ENCODE results near the gene AGAP1.

Gene AGAP1

DNA sequence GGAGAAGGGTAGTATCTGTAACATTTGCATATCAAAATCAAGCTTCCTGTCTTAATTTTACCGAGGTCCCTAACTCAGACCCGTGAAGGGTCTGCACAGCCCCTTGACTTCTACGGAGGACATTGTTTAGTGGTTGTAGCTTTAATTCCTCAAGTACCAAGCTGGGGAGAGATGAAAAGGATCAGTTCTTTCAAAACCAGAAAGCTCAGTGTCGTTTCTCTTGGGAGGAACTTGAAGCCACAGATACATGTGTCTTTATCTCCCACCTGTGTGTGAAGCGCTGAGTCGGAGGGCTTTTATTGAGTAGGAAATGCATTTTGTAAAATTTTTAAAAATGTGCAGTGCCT lies 410.7 kb downstream of the AGAP1 start:
- TF ChIP-seq, protein P1, sequence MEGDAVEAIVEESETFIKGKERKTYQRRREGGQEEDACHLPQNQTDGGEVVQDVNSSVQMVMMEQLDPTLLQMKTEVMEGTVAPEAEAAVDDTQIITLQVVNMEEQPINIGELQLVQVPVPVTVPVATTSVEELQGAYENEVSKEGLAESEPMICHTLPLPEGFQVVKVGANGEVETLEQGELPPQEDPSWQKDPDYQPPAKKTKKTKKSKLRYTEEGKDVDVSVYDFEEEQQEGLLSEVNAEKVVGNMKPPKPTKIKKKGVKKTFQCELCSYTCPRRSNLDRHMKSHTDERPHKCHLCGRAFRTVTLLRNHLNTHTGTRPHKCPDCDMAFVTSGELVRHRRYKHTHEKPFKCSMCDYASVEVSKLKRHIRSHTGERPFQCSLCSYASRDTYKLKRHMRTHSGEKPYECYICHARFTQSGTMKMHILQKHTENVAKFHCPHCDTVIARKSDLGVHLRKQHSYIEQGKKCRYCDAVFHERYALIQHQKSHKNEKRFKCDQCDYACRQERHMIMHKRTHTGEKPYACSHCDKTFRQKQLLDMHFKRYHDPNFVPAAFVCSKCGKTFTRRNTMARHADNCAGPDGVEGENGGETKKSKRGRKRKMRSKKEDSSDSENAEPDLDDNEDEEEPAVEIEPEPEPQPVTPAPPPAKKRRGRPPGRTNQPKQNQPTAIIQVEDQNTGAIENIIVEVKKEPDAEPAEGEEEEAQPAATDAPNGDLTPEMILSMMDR (IDR thresholded peaks at IDR 0.05; ENCODE audit: insufficient read depth, low read depth, low read length, missing control alignments) = no peak

DNA sequence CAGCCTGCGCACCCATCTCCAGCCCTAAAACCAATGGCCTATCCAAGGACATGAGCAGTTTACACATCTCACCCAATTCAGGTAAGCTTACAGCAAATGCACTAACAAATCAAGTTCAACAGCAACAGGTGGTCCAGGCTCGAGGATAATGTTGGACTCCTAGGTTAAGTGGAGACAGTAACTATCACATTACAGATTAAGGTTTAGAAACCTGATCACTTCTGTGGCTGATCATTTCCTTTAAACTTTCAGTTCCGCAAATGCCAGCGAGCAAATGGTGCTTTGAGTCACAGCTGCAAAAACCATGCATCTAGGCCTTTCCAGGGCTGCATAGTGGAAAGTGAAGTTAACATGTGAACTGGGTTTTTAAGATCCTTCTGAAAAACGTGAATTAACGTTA lies 415.0 kb downstream of the AGAP1 start:
- TF ChIP-seq, protein P1 (IDR thresholded peaks at IDR 0.05; ENCODE audit: insufficient read depth, low read depth, low read length, missing control alignments) = no peak
- peak; percentile 50 for DNase-seq (ENCODE audit: low read depth)
- H3K4me3 ChIP-seq (ENCODE audit: low read depth, low read length) = no peak overlapping the region

More for the DNA sequence above, 410.7 kb downstream of the AGAP1 start:
- H3K4me3 ChIP-seq (ENCODE audit: low read depth, low read length) = no peak overlapping the region
- no peak for DNase-seq (ENCODE audit: low read depth)

DNA sequence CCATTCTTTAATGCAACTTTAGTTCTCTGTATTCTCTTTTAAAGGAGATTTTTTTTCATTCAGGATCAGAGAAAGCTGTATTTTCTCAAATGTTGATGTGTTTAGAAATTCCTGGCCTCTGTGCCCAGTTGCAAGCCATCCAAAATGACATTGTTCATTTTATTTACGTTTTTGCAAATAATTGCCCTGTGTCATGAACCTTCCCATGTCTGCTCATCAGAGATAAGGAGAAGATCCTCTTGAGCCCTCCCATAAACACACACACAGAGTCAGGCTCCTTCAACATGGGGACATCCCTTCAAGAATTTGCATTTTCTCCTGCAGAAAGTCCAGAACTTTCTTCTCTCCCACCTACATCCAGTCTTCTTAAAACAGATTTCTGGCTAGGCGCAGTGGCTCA lies 415.5 kb downstream of the AGAP1 start:
- TF ChIP-seq, protein P1 (IDR thresholded peaks at IDR 0.05; ENCODE audit: insufficient read depth, low read depth, low read length, missing control alignments) = no peak
- H3K4me3 ChIP-seq (ENCODE audit: low read depth, low read length) = no peak overlapping the region
- no peak for DNase-seq (ENCODE audit: low read depth)

DNA sequence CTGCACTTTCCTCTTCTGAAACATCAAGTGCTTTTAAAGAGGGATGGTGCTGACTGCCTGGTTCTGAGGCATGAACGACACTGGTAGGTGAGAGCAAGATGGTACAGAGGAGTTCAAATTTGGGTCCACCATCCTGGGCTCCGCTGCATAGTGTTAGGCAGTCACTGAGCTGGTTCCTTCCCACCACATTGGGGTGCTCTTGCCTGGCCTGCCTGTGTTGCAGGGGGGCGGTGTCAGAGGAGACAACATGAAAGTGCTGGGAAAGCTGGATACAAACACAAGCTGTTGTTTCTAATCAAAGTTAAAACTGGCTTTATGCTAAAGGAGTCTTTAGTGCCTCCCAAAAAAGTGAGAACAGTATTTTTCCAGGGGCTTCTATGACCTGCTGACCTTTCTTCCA lies 416.2 kb downstream of the AGAP1 start:
- DNase-seq (ENCODE audit: low read depth) = no peak
- TF ChIP-seq, protein P1 (IDR thresholded peaks at IDR 0.05; ENCODE audit: insufficient read depth, low read depth, low read length, missing control alignments) = no peak
- no peak overlapping the region for H3K4me3 ChIP-seq (ENCODE audit: low read depth, low read length)

DNA sequence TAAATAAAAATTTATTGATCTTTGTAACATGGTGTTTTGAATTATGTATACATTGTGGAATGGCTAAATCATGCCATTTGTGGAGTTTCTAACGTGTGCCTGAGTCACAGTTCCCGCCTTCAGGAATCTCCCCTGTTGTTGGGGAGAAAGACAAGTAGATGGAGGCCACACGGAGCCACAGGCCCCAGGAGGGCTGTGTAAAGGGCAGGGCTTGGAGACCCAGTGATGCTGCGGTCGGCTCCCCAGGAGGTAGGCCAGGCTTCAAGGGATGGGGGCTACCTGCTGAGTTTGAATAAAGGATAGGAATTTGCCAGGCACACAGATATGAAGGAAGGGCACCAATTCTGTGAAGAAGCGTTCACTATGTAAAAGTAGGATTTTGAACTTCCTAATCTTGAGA lies 417.3 kb downstream of the AGAP1 start:
- no peak overlapping the region for H3K4me3 ChIP-seq (ENCODE audit: low read depth, low read length)
- TF ChIP-seq, protein P1 (IDR thresholded peaks at IDR 0.05; ENCODE audit: insufficient read depth, low read depth, low read length, missing control alignments) = no peak
- no peak for DNase-seq (ENCODE audit: low read depth)

DNA sequence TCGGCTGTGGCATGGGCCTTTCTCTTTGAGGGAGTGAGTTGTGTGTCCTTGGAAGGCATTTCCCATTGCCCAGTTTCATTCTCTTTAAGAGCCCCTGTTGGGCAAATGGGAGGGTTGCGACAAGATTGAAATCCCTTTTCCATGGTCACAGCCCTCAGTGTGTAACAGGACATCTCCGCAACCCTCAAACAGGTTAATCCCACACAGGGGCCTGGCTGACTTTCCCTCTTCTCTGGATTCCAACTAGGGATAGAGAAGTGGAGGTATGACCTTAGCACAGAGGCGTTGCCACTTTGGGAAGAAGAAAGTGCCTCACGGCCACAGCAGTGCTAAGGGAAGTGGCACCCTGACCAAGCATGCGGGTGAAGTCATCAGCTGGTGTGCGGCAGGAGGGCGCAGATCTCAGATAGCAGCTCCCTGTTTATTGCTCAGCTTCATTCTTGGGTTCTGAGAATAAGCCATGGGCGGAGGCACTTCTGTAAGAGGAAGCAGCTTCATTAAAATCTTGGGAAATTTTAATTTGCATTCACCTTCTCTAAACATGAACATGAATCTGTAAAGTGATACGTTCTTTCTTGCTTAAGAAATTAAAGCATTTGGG lies 417.9 kb downstream of the AGAP1 start:
- no peak for DNase-seq (ENCODE audit: low read depth)
- TF ChIP-seq, protein P1 (IDR thresholded peaks at IDR 0.05; ENCODE audit: insufficient read depth, low read depth, low read length, missing control alignments) = no peak
- H3K4me3 ChIP-seq (ENCODE audit: low read depth, low read length) = no peak overlapping the region

DNA sequence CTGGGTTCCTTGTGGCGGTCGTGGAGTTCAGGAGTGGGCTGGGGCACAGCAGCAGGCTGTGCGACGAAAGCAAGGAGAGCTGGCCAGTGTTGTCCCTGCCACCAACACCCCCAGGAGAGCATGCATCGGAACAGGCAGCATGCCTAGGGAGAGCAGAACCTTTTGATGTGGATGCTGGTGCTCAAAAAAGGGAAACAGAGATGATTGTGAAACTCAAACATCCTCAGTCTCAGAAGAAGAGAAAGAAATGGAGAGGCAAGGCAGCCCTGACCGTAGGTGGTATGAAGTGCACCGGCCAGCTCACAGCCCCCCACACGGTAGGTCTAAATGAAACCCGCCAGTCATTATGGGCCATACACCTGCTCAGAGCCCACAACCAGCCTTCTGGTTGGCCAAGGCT lies 420.9 kb downstream of the AGAP1 start:
- no peak overlapping the region for H3K4me3 ChIP-seq (ENCODE audit: low read depth, low read length)
- TF ChIP-seq, protein P1 (IDR thresholded peaks at IDR 0.05; ENCODE audit: insufficient read depth, low read depth, low read length, missing control alignments) = no peak
- no peak for DNase-seq (ENCODE audit: low read depth)

Measured in GM12865 (cell line).